UCSD-AML1 (cell line): Measurements from ENCODE around the gene AHCYL2.
"Not testable (repeated sequence)": the region's sequence is repeated elsewhere in the genome, so short reads cannot be mapped to it uniquely, and the experiment has no call there.

Experiments used
- DNase-seq: peaks from one replicate; lab custom pipeline; 2025; ENCODE audit not compliant: unreplicated experiment; lab: John Stamatoyannopoulos, UW

Gene AHCYL2

GRCh38 chr7:129282865-129283264 is 58.0 kb downstream of the AHCYL2 start:
- no peak for DNase-seq

- no peak for DNase-seq
These were observed 59.1 kb downstream of the AHCYL2 start for GRCh38 chr7:129283936-129284335.

- DNase-seq, result no peak
These were observed 60.3 kb downstream of the AHCYL2 start for GRCh38 chr7:129285111-129285510.

GRCh38 chr7:129292861-129293260 is 68.0 kb downstream of the AHCYL2 start:
- no peak for DNase-seq

GRCh38 chr7:129295015-129295423 is 70.2 kb downstream of the AHCYL2 start:
- DNase-seq, result no peak

GRCh38 chr7:129298268-129298893 is 73.6 kb downstream of the AHCYL2 start:
- DNase-seq, result no peak

- DNase-seq, result no peak
These were observed 75.1 kb downstream of the AHCYL2 start for GRCh38 chr7:129299889-129300288.

- not testable (repeated sequence) for DNase-seq
These were observed 75.5 kb downstream of the AHCYL2 start for GRCh38 chr7:129300299-129300698.

GRCh38 chr7:129307592-129307991 is 82.8 kb downstream of the AHCYL2 start:
- DNase-seq, result no peak

- DNase-seq, result no peak
These were observed 83.2 kb downstream of the AHCYL2 start for GRCh38 chr7:129308047-129308446.

- DNase-seq, result no peak
These were observed 86.6 kb downstream of the AHCYL2 start for GRCh38 chr7:129311429-129311828.

GRCh38 chr7:129313282-129313681 is 88.5 kb downstream of the AHCYL2 start:
- no peak for DNase-seq

GRCh38 chr7:129315960-129316359 is 91.1 kb downstream of the AHCYL2 start:
- DNase-seq, result no peak

- no peak for DNase-seq
These were observed 92.6 kb downstream of the AHCYL2 start for GRCh38 chr7:129317450-129317849.

- DNase-seq, result no peak
These were observed 102.2 kb downstream of the AHCYL2 start for GRCh38 chr7:129327076-129327475.

GRCh38 chr7:129332254-129333035 is 107.6 kb downstream of the AHCYL2 start:
- no peak for DNase-seq

GRCh38 chr7:129334473-129334872 is 109.6 kb downstream of the AHCYL2 start:
- DNase-seq, result no peak

- DNase-seq, result no peak
These were observed 113.6 kb downstream of the AHCYL2 start for GRCh38 chr7:129338450-129338849.

GRCh38 chr7:129341212-129341611 is 116.4 kb downstream of the AHCYL2 start:
- no peak for DNase-seq

GRCh38 chr7:129341816-129342806 is 117.3 kb downstream of the AHCYL2 start:
- no peak for DNase-seq

GRCh38 chr7:129343099-129343700 is 118.4 kb downstream of the AHCYL2 start:
- no peak for DNase-seq
